HG03045 (cell line): ENCODE measurements around the gene RBP5.
A peak's percentile ranks its signal among the peaks of the same experiment; 100 is the strongest.

Experiments
- ATAC-seq: cut with Tn5 transposase; IDR thresholded peaks from one replicate; pipeline ENCODE4 v1.9.1; 2021; ENCODE audit warnings: mild to moderate bottlenecking, moderate library complexity; ENCODE audit not compliant: unreplicated experiment

Gene RBP5

DNA sequence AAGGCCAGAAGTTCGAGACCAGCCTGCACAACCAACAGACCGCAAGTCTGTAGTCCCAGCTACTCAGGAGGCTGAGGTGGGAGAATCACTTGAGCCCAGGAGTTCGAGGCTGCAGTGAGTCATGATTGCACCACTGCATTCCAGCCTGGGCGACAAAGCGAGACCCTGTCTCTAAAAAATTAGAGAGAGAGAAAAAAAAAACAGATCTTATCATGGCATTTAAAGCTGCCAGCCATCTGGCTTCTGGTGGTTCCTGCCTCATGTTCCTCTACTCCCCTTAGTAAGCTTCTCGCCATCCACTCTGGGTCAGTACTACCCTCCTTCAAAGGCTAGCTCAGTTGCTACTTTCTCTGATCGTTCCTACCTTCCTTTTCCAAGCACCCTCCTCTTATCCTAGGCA, 17.5 kb upstream of the RBP5 start:
- no peak for ATAC-seq

GRCh38 chr12:7145671-7146070, 17.0 kb upstream of the RBP5 start:
- ATAC-seq: no peak

GRCh38 chr12:7144414-7145120, 15.9 kb upstream of the RBP5 start:
- ATAC-seq: no peak

DNA sequence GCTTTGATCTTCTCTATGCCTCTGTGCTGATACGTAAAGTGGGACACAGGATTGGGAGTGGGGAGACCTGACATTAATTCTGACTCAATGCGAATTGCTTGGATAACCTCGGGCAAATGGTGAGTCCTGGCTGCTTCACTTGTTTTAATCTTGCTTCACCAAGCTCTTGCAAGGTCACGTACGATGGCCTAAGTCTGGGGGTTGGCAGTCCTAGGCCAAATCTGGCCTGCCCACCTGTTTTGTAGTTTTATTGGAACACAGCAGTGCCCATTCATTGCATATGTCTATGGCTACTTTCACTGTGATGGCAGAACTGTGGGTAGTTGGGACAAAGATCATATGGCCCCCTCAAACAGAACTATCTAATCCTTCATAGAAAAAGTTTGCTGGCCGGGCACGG, 14.9 kb upstream of the RBP5 start:
- ATAC-seq: no peak

DNA sequence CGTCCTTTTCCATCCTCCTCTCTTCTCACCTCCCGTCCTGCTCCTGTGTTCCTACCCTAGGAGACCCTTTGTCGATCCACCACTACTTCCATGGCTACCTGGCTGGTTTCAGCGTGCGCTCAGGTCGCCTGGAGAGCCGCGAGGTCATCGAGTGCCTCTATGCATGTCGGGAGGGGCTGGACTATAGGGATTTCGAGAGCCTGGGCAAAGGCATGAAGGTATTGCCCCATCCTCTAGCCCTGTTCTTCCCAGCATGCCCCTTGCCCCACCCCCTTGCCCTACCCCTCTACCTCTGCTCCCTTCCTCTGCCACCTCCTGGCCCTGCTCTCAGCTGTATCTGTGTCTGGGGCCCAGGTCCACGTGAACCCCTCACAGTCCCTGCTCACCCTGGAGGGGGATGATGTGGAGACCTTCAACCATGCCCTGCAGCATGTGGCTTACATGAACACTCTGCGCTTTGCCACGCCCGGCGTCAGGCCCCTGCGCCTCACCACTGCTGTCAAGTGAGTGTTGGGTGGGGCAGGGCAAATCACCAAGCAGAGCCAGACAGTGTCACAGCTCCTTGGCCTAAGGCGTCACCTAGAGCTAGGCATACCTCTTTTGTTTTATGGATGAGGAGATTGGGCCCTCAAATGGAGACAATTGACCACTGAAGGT, 14.2 kb upstream of the RBP5 start:
- no peak for ATAC-seq

- ATAC-seq: no peak
Measured at GRCh38 chr12:7142056-7142644, 13.5 kb upstream of the RBP5 start.

GRCh38 chr12:7141351-7142005, 12.8 kb upstream of the RBP5 start:
- no peak for ATAC-seq

DNA sequence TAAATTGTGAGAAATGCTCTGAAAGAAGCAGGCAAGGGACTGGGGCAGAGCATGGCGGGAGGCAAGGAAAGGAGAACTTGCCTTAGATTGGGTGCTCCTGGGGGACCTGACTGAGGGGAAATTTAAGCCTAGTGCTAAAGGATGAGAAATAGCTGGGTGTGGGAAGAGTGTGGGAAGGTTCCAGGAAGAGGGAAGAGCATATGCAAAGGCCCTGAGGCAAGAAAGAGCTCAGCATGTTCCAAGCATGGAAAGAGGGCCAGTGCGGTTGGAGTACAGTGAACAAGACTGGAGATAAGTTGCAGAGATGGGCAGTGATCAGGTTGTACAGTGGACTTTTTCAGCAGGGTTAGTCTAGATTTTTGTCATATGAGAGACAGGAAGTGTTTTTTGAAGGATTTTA, 10.5 kb upstream of the RBP5 start:
- no peak for ATAC-seq

DNA sequence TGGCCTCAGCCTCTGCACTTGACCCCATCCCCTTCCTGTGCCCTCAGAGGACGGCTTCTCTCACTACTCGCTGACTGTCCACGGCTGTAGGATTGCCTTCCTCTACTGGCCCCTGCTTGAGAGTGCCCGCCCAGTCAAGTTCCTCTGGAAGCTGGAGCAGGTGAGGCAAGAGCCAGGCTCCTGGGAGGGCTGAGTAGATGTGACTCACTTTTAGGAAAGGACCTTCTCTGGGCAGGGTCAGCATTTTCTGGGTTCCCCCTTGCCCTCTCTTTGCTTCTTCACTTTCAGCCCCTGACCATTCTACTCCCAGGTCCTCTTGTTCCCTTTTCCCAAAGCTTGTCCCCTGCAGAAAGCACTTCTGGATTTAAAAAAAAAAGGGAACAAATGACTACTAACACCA, 9.2 kb upstream of the RBP5 start:
- ATAC-seq: no peak

DNA sequence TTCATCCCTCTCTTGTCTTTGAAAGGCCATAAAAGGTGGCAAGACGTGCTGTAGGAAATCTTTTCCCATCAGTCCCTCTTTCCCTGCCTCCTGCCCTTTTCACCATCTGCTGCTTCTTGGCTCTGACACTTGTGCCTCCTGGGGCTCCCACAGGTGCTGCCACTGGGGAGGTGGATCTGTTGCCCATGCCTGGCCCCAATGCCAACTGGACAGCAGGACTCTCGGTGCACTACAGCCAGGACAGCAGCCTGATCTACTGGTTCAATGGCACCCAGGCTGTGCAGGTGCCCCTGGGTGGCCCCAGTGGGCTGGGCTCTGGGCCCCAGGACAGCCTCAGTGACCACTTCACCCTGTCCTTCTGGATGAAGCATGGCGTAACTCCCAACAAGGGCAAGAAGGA, 8.0 kb upstream of the RBP5 start:
- no peak for ATAC-seq

GRCh38 chr12:7136071-7136470, 7.4 kb upstream of the RBP5 start:
- no peak for ATAC-seq

GRCh38 chr12:7134396-7135166, 5.9 kb upstream of the RBP5 start:
- no peak for ATAC-seq

DNA sequence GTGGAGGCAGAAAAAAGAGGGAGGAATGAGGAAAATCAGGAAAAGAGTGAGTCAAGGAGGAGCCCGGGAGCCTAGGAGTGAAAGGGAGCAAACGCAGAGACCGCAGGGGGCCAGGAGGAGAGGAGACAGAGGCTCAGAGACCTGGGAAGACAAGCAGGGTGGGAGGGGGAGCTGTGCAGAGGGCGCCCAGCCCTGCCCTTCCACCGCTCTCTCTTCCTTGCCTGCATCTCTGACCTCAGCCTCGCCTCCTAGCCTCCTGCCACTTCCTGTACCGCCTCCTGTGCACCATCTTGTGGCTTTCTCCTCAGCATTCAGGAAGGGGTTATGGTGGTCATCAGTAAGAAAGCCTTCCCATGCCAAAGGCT, 2.8 kb upstream of the RBP5 start:
- ATAC-seq: no peak

DNA sequence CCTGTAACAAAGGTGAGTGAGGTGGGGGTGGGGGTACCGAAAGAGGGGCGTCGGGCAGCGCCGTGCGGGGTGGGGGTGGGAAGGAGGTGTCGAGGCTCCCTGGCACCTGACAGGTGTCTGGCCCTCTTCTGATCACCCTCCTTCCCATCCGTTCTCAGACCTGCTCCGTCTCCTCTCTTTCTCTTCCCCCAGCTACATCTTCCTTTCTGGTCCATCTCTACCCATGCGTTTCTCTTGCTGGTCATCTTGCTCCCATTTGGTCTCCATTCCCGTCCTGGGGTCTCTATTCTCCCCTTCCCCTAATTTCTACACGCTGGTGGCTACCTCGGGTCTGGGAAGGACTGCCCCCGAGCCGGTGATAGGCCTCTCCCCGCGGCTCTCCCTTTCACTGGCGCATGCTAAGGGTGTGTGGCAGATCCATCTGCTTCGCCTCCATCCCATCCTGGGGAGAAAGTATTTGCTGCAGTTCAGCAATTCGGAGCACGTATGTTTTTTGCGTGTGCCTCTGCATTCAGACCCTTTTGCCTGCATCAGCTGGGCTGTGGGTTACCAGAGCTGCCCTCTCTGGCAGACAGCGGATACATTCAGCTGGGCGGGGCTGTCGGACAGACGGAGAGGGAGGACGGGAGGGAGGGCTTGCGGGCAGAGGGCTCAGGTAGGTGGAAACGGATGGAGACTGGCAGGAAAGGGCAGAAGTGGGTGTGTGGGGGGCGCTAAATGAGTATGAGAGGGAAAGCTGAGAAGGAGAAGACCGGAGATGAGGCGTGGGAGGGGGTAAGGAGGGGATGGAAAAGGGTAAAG, 2.2 kb upstream of the RBP5 start:
- ATAC-seq: peak; percentile 36

- peak; percentile 72 for ATAC-seq
Measured at GRCh38 chr12:7129872-7130691, 1.4 kb upstream of the RBP5 start, which contains the start of gene CLSTN3. Gene CLSTN3 (plus strand): TSS chr12:7130371. CDS start chr12:7130649, 278 bp downstream.

DNA sequence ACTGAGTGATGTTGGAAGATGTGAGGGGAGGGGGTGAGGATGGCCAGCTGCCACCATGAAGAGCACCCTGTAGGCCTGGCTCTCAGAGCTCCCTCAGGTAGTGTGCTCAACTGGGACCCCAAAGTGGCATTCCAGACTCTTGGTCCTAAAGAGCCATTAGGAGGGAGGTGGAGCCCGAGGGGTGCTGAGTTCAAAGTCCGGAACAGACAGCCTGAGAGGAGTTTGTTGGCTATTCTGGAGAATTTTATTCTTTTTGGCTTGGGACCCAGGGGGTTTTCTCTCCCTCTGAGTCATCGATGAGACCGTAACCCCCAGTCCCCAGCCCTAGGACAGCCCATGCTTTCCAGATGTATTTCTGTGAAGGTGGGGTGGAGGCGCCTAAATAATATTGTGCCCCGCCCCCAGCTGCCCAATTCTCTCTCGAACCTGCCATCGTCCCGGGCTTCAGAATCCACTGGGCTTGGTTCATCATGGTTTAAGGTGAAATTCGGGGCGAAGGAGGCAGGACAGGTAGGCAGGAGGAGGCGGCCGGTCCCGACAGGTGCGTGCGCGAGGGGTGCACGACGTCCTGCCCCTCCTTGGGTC, 690 bp upstream of the RBP5 start:
- ATAC-seq: no peak

- ATAC-seq: no peak
Measured at GRCh38 chr12:7127916-7128626, 618 bp downstream of the RBP5 start.

- no peak for ATAC-seq
Measured at GRCh38 chr12:7125632-7126227, 3.0 kb downstream of the RBP5 start.
